ENCODE measurements around the gene AP5Z1.
A peak's percentile ranks its signal among the peaks of the same experiment; 100 is the strongest.

The AP5Z1 gene

GRCh38 chr7:4803397-4804241 is 28.2 kb downstream of the AP5Z1 start:
- DNase-seq, result no peak

GRCh38 chr7:4805110-4805983 is 29.9 kb downstream of the AP5Z1 start:
- DNase-seq, result no peak

GRCh38 chr7:4805984-4806300 is 30.5 kb downstream of the AP5Z1 start:
- no peak for DNase-seq

GRCh38 chr7:4806983-4807597 is 31.7 kb downstream of the AP5Z1 start:
- no peak for DNase-seq

GRCh38 chr7:4807598-4808016 is 32.2 kb downstream of the AP5Z1 start:
- no peak for DNase-seq

- DNase-seq, result no peak
Measured at GRCh38 chr7:4808026-4808425, 32.6 kb downstream of the AP5Z1 start.

GRCh38 chr7:4808565-4808964 is 33.1 kb downstream of the AP5Z1 start:
- no peak for DNase-seq

GRCh38 chr7:4809091-4809591 is 33.7 kb downstream of the AP5Z1 start:
- peak; percentile 51 for DNase-seq

- no peak for DNase-seq
Measured at GRCh38 chr7:4809666-4810065, 34.2 kb downstream of the AP5Z1 start.

- DNase-seq, result no peak
Measured at GRCh38 chr7:4814433-4814832, 39.0 kb downstream of the AP5Z1 start.

- no peak for DNase-seq
Measured at GRCh38 chr7:4815121-4815520, 39.7 kb downstream of the AP5Z1 start.

- no peak for DNase-seq
Measured at GRCh38 chr7:4815609-4816418, 40.4 kb downstream of the AP5Z1 start.

GRCh38 chr7:4816419-4817080 is 41.1 kb downstream of the AP5Z1 start:
- DNase-seq, result no peak

GRCh38 chr7:4817178-4817901 is 41.9 kb downstream of the AP5Z1 start:
- no peak for DNase-seq

- no peak for DNase-seq
Measured at GRCh38 chr7:4818000-4818794, 42.8 kb downstream of the AP5Z1 start.

GRCh38 chr7:4819560-4820404 is 44.4 kb downstream of the AP5Z1 start:
- DNase-seq, result no peak

- no peak for DNase-seq
Measured at GRCh38 chr7:4820405-4820966, 45.1 kb downstream of the AP5Z1 start.

GRCh38 chr7:4820967-4821471 is 45.6 kb downstream of the AP5Z1 start:
- no peak for DNase-seq

GRCh38 chr7:4822677-4823076 is 47.3 kb downstream of the AP5Z1 start:
- no peak for DNase-seq

All from CD4-positive, alpha-beta T cell treated with Interleukin-15 for 1 hour (primary cell).